IMR-90 (cell line): ENCODE data around the gene RALGAPA2. TPM values are rescaled to one million over a fixed set of nuclear protein-coding genes. Genes with fewer than 3 reads are reported as not detected.

Source experiments
- ATAC-seq: fragments of 200-7000 bp; cut with Tn5 transposase; 2 replicates; pipeline ENCODE4 v1.9.1; 2020; ENCODE audit warnings: low read depth, mild to moderate bottlenecking, moderate library complexity
- BruUV-seq: library from RNA; stranded (reverse); fragments of 400-500 nt; replicated peaks from 2 replicates; lab custom pipeline; 2021; lab: Mats Ljungman, UMichigan
- CTCF ChIA-PET: fragments of 300-600 bp; formaldehyde crosslinking; extraction: SDS; loops from one replicate; lab custom pipeline; 2021; ENCODE audit warnings: antibody characterized with exemption; lab: Yijun Ruan, JAX
- POLR2A ChIA-PET: fragments of 300-600 bp; sonication (Branson Sonifier 250); formaldehyde crosslinking; loops from one replicate; lab custom pipeline; 2022; ENCODE audit warnings: antibody characterized with exemption; ENCODE audit not compliant: unreplicated experiment; lab: Charles Lee
- DNase-seq: peaks from one replicate; pipeline ENCODE4 v3.0.0; 2013
- H2AFZ ChIP-seq: replicated peaks from 2 replicates; pipeline ENCODE3; 2013; ENCODE audit warnings: low read length, mild to moderate bottlenecking; ENCODE audit not compliant: poor library complexity
- H2AK5ac ChIP-seq: 2 replicates; pipeline ENCODE4 v1.6.1; 2013; ENCODE audit warnings: low read depth, low read length, inconsistent platforms
- H2AK9ac ChIP-seq: replicated peaks from 2 replicates; pipeline ENCODE3; 2013; ENCODE audit warnings: mild to moderate bottlenecking, low read depth, low read length, moderate library complexity; ENCODE audit not compliant: poor library complexity
- H2BK120ac ChIP-seq: 2 replicates; pipeline ENCODE4 v1.6.1; 2013; ENCODE audit warnings: low read depth, low read length, inconsistent platforms
- H2BK15ac ChIP-seq: 3 replicates; pipeline ENCODE4 v1.6.1; 2013; ENCODE audit warnings: low read depth, low read length, inconsistent platforms
- H2BK20ac ChIP-seq: 2 replicates; pipeline ENCODE4 v1.6.1; 2013; ENCODE audit warnings: low read depth, mild to moderate bottlenecking, inconsistent platforms, low read length, moderate library complexity
- H2BK5ac ChIP-seq: 2 replicates; pipeline ENCODE4 v1.6.1; 2013; ENCODE audit warnings: mild to moderate bottlenecking, low read depth, low read length, inconsistent platforms; ENCODE audit not compliant: poor library complexity, severe bottlenecking
- H3K14ac ChIP-seq: replicated peaks from 2 replicates; pipeline ENCODE4 v1.6.1; 2013; ENCODE audit warnings: low read depth, low read length, inconsistent platforms
- H3K18ac ChIP-seq: 2 replicates; pipeline ENCODE4 v1.6.1; 2013; ENCODE audit warnings: low read depth, low read length, control low read depth
- H3K23ac ChIP-seq: 2 replicates; pipeline ENCODE4 v1.6.1; 2013; ENCODE audit warnings: low read depth, low read length, inconsistent platforms
- H3K27ac ChIP-seq: 2 replicates; pipeline ENCODE4 v1.5.1; 2013; ENCODE audit warnings: mild to moderate bottlenecking, control low read depth, low read length; ENCODE audit not compliant: insufficient read depth
- H3K27me3 ChIP-seq: 2 replicates; pipeline ENCODE4 v1.6.1; 2013; ENCODE audit warnings: low read length; ENCODE audit not compliant: control insufficient read depth, insufficient read depth
- H3K36me3 ChIP-seq: 2 replicates; pipeline ENCODE4 v1.6.1; 2013; ENCODE audit warnings: low read length, mixed read lengths; ENCODE audit not compliant: control insufficient read depth, insufficient read depth
- H3K4ac ChIP-seq: 2 replicates; pipeline ENCODE4 v1.6.1; 2013; ENCODE audit warnings: low read depth, low read length, inconsistent platforms
- H3K4me1 ChIP-seq: 2 replicates; pipeline ENCODE4 v1.6.1; 2013; ENCODE audit warnings: low read length, mixed read lengths; ENCODE audit not compliant: control insufficient read depth, insufficient read depth
- H3K4me2 ChIP-seq: 2 replicates; pipeline ENCODE4 v1.6.1; 2013; ENCODE audit warnings: low read depth, mild to moderate bottlenecking, control low read depth, low read length, moderate library complexity
- H3K4me3 ChIP-seq: 2 replicates; pipeline ENCODE4 v1.5.1; 2013; ENCODE audit warnings: low read depth, mild to moderate bottlenecking, control low read depth, low read length, moderate library complexity; ENCODE audit not compliant: insufficient read depth
- H3K56ac ChIP-seq: 2 replicates; pipeline ENCODE4 v1.6.1; 2013; ENCODE audit warnings: low read length, inconsistent platforms; ENCODE audit not compliant: insufficient read depth; ENCODE audit errors: extremely low read depth
- H3K79me1 ChIP-seq, 2 experiments: 2 replicates each; pipeline ENCODE4 v1.6.1; 2013; ENCODE audit warnings: low read length in 2 of 2, inconsistent platforms in 1 of 2, low read depth in 1 of 2
- H3K9ac ChIP-seq: 2 replicates; pipeline ENCODE4 v1.6.1; 2013; ENCODE audit warnings: low read depth, low read length, control low read depth
- H3K9me1 ChIP-seq: 2 replicates; pipeline ENCODE4 v1.6.1; 2013; ENCODE audit warnings: low read length, inconsistent platforms; ENCODE audit not compliant: insufficient read depth
- H3K9me3 ChIP-seq: 2 replicates; pipeline ENCODE4 v1.6.1; 2013; ENCODE audit warnings: low read length; ENCODE audit not compliant: control insufficient read depth, insufficient read depth
- H4K20me1 ChIP-seq: 2 replicates; pipeline ENCODE4 v1.6.1; 2013; ENCODE audit warnings: low read length, inconsistent platforms; ENCODE audit not compliant: insufficient read depth
- H4K5ac ChIP-seq: 2 replicates; pipeline ENCODE4 v1.6.1; 2013; ENCODE audit warnings: mild to moderate bottlenecking, low read depth, low read length, control low read depth
- H4K8ac ChIP-seq, 2 experiments: 2 replicates each; pipeline ENCODE4 v1.6.1; 2013; ENCODE audit warnings: low read depth in 2 of 2, low read length in 2 of 2, control low read depth in 1 of 2, inconsistent platforms in 1 of 2
- H4K91ac ChIP-seq: 2 replicates; pipeline ENCODE4 v1.6.1; 2013; ENCODE audit warnings: low read depth, low read length, inconsistent platforms; ENCODE audit not compliant: insufficient read depth
- CEBPB ChIP-seq: IDR thresholded peaks from 2 replicates; pipeline ENCODE4 v1.6.1; 2012; ENCODE audit warnings: low read depth, low read length, improper control_type of control experiment
- ELK1 ChIP-seq: fragments of 150-350 bp; IDR thresholded peaks from 2 replicates; pipeline ENCODE4 v1.6.1; 2016; ENCODE audit warnings: low read depth, mild to moderate bottlenecking, low read length, moderate library complexity, borderline replicate concordance
- FOS ChIP-seq: fragments of 150-350 bp; IDR thresholded peaks from 2 replicates; pipeline ENCODE4 v1.6.1; 2016; ENCODE audit warnings: low read depth, low read length
- MAFK ChIP-seq: IDR thresholded peaks from 2 replicates; pipeline ENCODE4 v1.6.1; 2012; ENCODE audit warnings: low read depth, low read length, improper control_type of control experiment
- POLR2A ChIP-seq: IDR thresholded peaks from 2 replicates; pipeline ENCODE4 v1.6.1; 2012; ENCODE audit warnings: mild to moderate bottlenecking, low read depth, low read length
- WGBS, 2 experiments: methylation state at CpG; one replicate each; pipeline versions ENCODE4 v1.1.5 to v1.1.7; 2013; ENCODE audit warnings: missing lambda C conversion rate in 2 of 2; ENCODE audit not compliant: insufficient read length in 1 of 2; ENCODE audit errors: extremely low coverage in 2 of 2; 5-methylcytosine and 5-hydroxymethylcytosine counted together
- dilution Hi-C: fragments of 300-500 bp; cut with HindIII; formaldehyde crosslinking; loops from one replicate; pipeline ENCODE4 v1.14.3; 2018; ENCODE audit warnings: low sequenced_read_pairs; ENCODE audit not compliant: unreplicated experiment
- in situ Hi-C: fragments of 300-500 bp; cut with MboI; formaldehyde crosslinking; loops from 3 replicates; pipeline ENCODE4 v1.14.3; 2019; ENCODE audit warnings: low sequenced_read_pairs, inconsistent platforms, mixed read lengths
- intact Hi-C: fragments of 100-400 bp; cut with micrococcal nuclease; formaldehyde crosslinking; loops from 2 replicates; pipeline ENCODE4 v1.10.0; 2022
- polyA plus RNA-seq, 3 experiments: library from polyadenylated mRNA; depleted of rRNA; stranded (reverse); fragments of >200 nt; gene quantifications; 2 replicates each; pipeline ENCODE4 v1.2.3, GENCODE V29; 2012; ENCODE audit warnings: low replicate concordance in 1 of 3
- total RNA-seq: library from RNA; depleted of rRNA; stranded (reverse); fragments of >200 nt; gene quantifications from 2 replicates; pipeline ENCODE4 v1.2.3, GENCODE V29; 2012

Gene RALGAPA2
- total and polyA plus RNA-seq, 2 of the 4 experiments (the other 2 are of a cell fraction) = 1.3 to 3.9 TPM

DNA sequence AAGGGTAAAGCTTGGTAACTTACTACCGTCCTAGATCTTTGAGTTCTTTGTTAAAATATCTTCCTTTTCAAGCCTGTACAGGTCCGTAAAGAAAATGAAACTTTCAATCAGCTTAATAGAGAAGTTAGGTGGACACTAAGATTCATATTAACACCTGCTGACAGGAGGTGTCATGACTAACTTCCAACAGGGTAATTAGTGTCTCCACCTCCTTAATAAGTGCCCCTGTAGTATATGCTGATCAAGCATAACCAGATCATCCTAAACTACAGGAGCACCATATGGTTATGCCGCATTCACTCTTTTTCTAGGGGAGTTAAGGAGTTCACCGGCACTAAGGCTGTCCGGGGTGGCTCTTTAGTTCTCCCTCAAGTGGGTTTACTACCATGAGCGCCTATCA, 23.9 kb upstream of the RALGAPA2 start:
- dilution Hi-C loops = no loop called here
- Histone ChIP-seq H2AK5ac (no peak overlapping the region), H2BK5ac (no peak overlapping the region), H3K9me1 (no peaks in the 10 kb centered on the region), H2AK9ac (no peak overlapping the region), H3K4me2 (no peak overlapping the region), H2AFZ (no peak overlapping the region), H3K18ac (no peak overlapping the region), H3K14ac (no peak overlapping the region), H3K27ac (no peak overlapping the region), H2BK20ac (no peak overlapping the region), H4K91ac (no peak overlapping the region), H3K4me1 (no peaks in the 10 kb centered on the region), H2BK120ac (no peak overlapping the region), H2BK15ac (no peak overlapping the region), H3K56ac (no peak overlapping the region), H4K5ac (no peak overlapping the region), H3K4me3 (no peak overlapping the region), H3K9ac (no peak overlapping the region), H4K8ac (no peak overlapping the region), H3K4ac (no peak overlapping the region), H3K23ac (no peak overlapping the region), H3K36me3 (no peaks in the 10 kb centered on the region), H3K27me3 (no peaks in the 10 kb centered on the region), H3K79me1 (no peaks in the 10 kb centered on the region), H3K9me3 (no peaks in the 10 kb centered on the region), H4K20me1 (no peaks in the 10 kb centered on the region)
- CTCF ChIA-PET = no interaction called here
- ATAC-seq (no peak), DNase-seq (no peak)
- intact Hi-C loops = no loop called here
- no TSS peak for BruUV-seq
- POLR2A ChIA-PET = no interaction called here
- no peak for TF ChIP-seq POLR2A
- no peak for TF ChIP-seq FOS
- TF ChIP-seq CEBPB = no peak
- peak; percentile 54; the same call in 1 of the 2 replicates for TF ChIP-seq MAFK
- no peak for TF ChIP-seq ELK1
- in situ Hi-C loops = no loop called here
- WGBS, 2 experiments = no CpG with 5 or more reads among the region's 6 CpGs
